ENCODE data around the gene KCNH2.

Gene KCNH2

DNA sequence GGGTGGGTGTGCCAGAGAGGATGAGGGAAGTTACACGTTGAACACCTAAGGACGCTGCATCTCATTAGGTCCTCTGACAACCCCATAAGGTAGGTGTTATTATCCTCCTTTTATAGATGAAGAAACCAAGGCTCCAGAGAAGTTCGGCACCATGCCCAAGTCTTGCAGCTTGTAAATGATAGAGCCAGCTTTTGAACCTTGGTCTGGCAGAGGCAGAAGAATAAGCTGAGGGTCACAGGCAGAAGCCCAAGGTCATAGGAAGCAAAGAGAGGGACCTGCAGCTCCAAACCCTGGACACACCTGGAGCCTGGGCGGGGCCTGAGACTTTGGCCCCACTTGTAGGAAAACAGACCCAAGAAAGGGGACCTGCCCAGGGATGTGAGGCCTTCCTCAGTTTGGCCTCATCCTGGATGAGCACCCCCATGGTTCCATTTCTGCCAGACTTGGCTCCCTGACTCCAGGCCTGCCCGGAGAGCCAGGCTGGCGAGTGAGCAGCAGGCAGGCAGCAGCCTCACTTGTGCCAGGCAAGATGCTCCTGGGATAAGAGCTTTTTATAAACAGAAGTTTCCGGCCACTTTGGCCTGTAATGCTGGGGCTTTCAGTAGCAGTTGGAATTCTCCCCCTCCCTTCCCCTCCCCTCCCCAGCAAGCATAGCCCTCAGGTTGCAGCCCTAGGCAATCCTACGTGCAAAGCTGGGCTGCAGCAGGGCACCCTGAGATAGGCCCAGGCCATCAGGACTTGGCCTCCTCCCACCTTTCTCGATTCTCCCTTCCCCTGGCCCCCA, 2.4 kb downstream of the KCNH2 start:
- DNase-seq (ENCODE audit: low read depth in 3 of 3) = no peak

DNA sequence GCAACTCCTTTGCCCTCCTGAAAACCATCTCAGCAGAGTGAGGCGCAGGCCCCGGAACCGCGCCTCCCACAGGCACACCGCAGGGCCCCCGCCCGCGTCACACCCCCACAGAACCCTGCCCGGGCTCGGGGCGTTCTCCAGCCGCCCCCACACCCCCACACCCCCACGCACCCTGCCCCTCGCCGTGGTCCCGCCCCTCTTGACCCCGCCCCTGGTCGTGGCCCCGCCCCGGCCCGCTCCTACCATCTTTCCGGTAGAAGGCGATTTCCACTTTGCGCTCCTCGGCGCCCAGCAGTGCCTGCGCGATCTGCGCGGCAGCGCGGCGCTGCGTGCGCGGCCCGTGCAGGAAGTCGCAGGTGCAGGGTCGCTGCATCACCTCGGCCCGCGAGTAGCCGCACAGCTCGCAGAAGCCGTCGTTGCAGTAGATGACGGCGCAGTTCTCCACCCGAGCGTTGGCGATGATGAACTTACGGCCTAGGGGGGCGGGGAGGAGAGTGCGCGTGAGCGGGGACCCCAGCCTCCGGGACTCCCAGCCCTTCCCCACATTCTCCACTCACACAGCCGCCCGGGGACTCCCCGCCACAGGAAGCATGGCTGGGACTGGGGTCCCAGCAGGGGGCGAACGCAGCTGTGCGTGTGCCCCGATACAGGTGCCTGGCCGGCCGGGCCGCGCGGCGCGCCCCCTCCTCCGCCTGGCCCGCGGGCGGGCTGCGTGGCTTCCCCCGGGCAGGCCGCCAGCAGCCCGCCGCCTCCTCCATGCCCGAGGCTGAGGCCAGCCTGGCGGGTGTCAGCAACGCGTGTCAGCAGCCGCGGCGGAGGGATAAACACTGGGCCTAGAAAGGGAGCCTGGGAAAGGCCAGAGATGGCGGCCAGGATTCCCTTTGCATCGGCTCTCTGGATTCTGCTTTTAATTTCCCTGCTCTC, 3.4 kb downstream of the KCNH2 start:
- DNase-seq (ENCODE audit: low read depth in 3 of 3) = peak; percentile 62 to 82 (median 81)

DNA sequence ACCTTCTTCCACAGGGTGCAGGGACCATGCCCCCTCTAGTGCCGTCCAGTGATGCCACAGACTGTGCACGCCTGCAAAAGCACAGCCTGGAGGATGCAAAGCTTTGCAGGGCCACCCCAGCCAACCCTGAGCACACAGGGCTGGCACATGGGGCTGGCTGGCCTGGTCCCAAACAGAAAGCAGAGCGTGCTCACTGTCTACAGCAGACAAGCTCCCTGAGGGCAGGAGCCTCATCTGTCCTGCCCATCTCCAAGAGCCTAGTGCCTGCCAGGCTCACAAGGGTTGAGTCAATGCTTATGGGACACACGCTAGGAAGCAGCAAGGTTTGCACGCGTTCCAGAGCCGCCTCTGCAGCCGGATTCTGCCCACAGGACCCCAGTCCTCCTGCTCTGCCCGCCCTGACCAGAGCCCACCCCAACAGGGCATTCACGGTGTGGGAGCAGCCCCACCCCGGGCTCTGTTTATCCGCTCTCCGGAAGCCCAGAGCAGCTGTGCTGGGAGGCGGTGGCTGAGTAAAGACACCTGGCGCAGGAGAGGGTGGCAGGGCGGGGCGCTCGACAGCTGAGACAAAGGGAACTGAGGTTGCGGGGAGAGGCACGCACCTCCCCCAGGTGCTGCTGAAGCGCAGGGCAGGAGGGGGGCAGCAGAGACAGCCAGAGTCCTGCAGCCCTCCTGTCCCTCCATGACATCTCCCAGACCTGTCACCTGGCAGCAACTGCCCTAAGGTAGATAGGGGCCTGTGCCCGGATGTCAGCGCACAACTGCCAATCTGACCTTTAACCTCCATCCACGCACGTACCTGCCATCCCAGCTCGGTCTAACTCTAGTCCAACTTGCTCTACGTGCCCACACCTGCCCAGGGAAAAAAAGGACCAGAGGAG, 4.3 kb downstream of the KCNH2 start:
- no peak for DNase-seq (ENCODE audit: low read depth in 3 of 3)

DNA sequence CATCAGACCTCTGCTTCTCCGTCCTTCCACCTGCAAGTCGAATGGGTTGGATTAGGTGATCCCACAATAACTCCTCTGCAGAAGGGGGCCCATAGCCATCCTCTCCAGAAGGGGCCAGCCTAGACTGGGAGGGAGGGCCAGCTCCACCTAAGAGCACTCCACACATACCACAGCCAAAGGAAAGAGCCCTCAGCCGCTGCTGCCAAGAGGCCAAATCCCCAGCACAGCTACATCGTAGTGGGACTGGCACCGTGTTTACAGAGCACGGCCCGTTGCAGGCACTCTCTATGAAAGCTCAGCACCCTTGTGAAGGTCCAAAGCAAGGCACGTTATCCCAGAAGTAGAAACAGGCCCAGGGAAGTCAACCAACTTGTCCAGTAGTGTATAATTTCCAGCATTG, 5.4 kb downstream of the KCNH2 start:
- no peak for DNase-seq (ENCODE audit: low read depth in 3 of 3)

DNA sequence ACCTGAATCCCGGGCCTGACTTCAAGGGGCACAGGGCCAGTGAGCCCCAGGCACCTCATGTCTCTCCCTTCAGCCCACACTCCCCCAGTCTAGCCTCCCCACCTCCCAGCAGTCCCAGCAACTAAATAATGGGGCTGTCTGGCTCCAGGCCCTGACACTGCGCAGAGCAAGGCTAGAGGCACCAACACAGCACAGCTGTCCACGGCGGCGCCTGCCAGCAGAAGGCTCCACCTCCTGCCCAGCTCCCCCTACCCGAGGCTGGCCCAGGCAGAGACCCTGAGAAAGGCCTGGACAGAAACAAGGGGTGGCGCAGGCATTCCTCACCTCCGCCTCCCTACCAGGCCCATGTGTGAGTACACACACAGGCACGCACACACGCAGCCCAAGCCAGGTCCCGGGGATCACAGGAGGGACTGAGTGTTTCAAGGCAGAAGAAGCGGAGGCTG, 6.1 kb downstream of the KCNH2 start:
- DNase-seq (ENCODE audit: low read depth in 3 of 3) = no peak

DNA sequence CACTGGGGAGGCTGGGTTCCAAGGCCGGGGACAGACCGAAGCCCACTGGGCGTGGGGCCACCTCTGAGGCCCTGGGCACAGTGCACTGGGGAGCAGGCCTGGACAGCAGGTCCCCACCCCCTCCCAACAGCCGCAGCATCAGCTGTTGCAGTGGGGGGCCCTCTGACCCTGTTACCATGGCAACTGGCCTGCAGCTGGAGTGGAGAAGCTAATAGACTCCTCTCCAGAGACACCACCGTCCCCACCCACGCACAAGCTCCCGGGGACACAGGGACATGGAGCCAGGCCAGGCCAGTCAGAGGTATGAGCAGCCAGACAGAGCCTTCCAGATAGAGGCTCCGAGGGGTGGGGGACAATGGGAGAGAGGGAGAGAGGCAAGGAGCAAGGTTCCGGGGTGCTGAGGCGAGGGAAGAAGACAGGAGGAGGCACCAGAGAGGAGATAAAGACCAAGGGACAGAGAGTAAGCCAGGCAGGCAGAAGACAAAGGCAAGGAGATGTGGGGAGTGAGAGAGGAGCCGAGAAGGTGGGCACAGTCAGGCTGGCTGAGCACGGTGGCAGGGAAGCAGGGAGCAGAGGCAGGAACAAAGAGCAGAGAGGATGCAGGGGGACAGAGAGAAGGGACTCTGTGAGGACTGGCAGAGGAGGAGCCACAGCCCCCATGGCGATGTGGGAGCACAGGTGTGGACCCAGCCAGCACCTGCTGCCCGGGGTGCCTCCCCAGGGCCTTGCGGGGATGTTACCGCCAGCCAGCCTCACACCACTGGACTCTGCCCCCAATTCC, 6.7 kb downstream of the KCNH2 start:
- no peak for DNase-seq (ENCODE audit: low read depth in 3 of 3)

DNA sequence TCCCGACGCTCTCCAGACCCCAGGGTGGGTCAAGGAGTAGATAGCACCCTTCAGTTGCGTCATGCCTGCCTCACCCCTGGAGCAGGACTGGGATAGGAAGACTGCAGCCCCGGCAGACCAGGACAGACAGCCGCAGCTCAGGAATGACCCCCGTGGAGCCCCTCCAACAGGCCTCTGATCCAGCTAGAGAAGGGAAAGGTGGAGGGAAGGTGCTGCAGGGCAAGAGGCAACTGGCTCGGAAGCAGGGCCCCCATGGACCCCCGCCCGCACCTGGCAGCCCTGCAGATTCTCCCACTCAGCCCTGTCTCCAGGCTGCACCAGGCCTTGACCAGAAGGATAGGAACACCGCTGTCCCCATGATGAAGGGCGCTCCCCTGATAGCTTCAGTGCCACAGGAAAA, 7.7 kb downstream of the KCNH2 start:
- no peak for DNase-seq (ENCODE audit: low read depth in 3 of 3)

DNA sequence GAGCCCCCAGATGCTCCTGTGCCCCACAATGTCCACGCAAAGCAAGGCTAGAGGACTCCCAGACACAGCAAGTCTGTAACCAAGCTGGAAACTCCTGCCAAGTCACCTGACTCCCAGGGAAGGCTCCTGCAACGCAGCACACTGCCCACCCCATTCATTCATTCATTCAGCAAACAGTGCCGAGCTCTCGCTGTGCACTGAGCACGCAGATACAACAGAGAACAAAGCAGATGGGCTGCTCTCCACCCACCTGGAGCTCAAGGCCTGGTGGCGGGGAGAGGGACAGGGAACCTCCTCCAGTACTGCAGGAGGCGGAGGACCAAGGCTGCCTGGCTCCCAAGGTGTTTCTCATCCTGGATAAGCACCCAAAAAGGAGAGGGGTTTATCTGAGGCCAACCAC, 8.6 kb downstream of the KCNH2 start:
- DNase-seq (ENCODE audit: low read depth in 3 of 3) = no peak

DNA sequence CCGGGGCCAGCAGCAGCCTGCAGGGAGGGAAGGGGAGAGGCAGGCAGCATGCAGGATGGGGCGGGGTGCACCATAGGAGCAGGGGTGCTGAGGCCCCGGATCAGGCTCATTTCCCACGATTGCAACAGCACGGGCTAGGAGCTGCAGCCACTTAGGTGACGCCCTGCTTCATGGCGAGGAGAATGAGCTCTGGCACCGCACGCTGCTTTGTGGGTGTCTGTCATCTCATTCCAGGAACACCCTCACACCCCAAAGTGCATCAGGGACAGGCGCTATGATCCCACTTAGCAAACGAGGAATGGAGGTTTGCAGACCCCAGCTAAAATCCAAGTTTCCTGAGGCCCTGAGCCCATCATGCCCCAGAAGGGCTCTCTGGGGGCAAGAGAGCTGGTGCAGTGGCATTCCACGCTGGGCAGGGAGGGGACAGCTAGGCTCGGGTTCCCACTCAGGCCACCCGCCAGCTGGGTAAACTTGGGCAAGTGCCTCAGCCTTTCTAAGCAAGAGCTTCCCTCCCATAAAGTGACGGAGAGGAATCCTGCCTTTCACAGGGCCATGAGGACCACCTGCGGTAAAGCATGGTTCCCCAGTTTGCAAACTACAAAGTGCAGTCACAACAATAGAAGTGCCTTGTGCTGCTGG, 9.3 kb downstream of the KCNH2 start:
- DNase-seq (ENCODE audit: low read depth in 3 of 3) = no peak

DNA sequence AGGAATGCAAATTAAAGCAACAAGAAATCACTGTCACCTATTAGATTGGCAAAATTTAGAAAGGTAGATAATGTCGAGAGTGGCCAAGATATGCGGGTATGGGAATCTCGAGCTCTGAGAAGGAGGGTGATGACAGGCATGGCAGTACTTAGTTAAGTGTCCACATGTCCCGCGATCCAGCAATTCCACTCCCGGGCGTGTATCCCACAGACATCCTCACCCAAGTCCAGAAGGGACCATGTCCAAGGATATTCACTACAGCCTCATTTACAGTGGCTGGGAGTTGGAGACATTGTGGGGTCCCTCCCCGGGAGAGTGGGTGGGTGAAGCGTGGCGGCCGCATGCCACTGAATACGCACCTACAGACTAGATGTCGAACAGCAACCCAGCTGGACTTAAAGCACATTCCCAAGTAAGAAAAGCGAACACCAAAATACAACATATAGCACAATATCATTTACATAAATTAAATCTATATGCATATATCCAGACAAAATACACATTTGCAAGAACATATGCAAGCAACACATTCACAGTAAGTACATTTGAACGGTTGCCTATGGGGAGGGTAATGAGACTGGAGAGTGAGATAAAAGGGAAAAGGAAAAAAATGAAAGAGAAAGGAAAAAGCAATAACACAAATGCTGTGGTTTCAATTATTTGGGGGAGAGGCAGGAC, 9.9 kb downstream of the KCNH2 start:
- no peak for DNase-seq (ENCODE audit: low read depth in 3 of 3)

DNA sequence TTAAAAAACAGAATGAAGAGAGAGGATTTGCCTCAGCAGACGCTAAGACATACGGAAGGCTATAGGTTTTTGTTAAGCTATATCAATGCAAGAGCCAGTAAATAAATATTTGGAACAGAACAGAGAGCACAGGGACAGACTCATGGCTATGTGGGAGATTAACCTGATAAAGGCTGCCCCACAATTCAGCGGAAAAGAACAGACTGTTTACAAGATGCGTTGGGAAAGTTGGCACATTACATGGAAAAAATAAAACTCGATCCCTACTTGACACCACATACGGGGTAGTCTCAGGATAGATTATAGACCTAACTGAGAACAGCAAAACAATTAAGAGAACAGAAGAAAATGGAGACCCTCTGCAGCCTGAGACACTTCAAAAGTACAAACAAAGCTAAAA, 10.8 kb downstream of the KCNH2 start:
- no peak for DNase-seq (ENCODE audit: low read depth in 3 of 3)

DNA sequence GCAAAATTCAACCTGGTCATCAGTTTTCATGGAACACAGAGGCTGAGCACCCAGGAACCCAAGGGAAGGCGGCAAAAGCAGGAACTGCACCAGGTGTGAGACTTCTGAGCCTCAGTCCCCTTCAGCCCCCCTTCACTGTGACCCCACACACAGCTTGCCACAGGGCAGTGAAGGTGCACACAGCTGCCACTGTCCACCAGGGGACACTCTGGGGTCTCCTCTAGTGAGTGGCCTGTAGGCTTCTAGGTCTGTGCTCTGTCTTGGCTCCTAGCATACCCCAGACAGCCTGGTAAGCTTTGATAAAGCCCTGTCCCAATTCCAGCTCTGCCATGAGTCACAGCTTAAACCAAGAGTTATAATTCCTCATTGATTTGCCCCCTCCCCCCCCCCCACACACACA, 12.1 kb downstream of the KCNH2 start:
- no peak for DNase-seq (ENCODE audit: low read depth in 3 of 3)

DNA sequence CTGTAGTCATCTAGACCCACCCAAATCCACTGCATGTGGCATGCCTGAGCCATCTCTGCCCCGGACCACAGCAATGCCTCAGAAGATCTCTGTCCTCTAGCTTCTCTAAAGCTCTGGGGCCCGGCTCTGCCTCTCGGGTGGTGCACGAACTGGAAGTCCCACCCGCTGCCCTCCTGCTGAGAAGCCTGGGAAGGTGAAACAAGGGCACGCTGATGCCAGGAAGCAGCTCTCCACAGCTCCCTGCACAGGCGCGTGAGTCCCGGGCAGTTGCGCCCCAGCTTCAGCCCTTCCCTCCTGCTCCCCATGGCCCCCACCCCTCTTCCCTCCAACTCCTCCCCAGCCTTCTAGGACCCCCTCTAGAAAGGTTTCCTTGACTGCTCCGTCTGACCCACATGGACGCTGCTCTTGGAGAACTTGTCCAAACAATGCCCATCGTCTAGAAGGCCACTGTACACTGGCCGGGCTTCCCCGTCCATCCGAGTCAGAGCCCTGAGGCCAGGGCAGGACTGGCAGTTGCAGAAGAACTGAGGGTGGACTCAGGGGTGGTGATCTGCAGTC, 12.8 kb downstream of the KCNH2 start:
- no peak for DNase-seq (ENCODE audit: low read depth in 3 of 3)

DNA sequence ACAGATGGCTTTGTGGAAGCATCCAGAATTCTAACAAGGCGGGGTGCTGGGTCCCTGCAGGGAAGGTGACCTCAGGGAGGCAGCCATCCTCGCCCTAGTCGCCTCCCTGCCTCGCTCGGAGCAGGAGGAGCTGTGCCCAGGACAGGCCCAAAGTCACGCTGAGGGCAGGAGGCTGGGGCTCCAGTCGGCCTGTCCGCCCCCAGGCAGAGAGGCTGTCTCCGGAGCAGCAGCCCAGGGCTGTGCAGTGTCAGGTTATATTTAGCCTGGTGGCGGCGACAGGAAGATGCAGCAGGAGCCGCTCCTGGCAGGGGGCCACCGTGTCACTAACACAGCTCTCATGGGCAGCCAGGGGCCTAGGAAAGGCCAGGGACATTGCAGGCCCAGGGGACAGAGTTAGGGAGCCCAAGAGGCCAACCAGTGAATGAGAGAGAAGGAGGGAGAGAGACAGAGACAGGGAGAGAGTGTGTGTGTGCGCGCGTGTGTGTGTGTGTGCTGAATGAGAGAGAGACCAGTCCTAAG, 13.5 kb downstream of the KCNH2 start:
- DNase-seq (ENCODE audit: low read depth in 3 of 3) = no peak

DNA sequence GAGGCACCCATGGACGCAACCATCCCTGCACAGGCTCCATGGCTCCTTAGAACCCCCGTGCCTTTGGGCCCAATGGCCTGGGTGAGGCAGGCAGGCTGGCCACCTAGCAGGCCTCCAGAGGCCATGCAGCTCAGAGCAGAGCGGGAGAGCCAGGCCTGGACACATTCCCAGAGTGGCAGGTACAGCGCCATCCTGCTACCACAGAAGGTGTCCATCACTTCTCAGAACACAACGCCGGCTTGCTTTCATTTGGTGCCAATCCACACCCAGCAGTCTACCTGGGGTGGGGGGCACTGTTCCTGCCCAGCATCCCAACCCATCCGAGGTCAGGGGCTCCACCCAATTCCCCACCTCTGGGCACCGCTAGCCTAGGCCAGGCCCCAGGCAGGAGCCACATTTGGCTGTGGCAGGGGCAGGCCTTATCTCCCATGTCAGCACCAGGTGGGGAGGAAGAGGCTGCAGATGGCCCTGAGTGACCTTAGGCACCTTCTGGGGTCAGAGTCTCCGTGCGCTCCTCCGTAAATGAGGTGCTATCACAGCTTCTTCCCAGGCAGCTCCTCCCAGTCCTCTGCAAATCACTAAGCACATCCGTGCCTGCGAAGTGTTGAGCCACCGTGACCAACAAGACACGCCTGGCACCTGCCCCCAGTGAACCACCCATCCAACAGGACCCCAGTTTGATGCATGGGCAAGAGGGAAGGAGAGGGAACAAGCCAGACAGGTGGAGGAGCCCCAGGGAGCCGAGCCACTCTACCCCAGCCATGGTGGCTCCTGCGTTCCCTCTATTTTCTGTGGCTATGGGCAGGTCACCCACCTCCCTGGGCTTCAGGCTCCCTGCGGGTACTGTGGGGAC, 14.2 kb downstream of the KCNH2 start:
- DNase-seq (ENCODE audit: low read depth in 3 of 3) = no peak

DNA sequence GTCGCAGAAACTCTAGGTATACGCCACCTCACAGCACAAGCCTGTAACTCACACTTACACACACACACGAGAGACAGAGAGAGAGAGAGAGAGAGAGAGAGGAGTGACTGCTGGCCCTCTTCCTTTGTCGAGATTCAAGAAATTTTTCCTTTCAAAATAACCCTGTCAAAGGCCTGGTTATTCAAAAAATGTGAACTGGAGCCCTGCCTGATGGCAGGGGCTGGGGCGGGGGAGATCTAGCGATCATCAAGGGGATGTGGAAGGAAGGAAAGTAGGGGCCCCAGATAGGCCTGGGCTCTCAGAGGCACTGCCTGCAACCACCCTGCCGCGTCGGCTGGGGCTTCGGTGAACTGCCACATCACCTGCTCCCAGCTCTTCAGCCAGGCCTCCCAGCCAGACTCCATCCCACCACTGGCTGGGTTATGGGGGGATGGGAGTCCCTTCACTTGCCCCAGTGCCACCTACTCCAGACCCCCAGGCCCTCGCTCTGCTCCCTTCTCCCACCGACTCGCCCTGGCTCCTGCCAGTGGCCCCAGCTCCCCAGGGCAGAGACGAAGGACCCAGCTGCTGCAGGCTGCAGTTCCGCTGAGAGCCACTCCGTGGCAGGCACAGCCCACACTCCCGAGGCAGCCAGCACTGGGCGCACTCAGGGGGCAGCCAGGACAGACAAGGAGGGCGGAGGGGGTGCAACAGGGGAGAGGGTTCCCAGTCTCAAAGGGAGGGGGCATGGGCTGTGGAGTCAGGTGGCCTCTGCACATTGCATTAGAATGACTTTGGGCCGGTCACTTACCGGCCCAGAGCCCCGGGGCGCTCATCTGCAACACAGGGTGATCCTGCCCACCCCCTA, 15.3 kb downstream of the KCNH2 start:
- DNase-seq (ENCODE audit: low read depth in 3 of 3) = peak in 2 of 3 experiments; percentile 31 to 34

DNA sequence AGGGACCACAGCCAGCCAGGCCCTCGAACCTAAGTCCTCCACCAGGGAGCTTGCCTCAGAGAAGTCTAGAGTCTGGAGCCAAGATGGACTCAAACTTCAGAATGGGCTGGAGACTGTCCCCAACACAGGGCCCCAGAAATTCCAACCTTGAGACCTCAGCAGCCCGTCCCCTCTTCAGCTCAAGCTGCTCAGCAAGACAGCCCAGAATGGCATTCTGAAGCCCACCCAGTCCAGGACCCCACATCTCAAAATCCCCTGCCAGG, 15.9 kb downstream of the KCNH2 start:
- no peak for DNase-seq (ENCODE audit: low read depth in 3 of 3)
